TTC549 (cell line): Measurements from ENCODE around the gene DEFB108B.
A peak's percentile ranks its signal among the peaks of the same experiment; 100 is the strongest.
"Not testable (repeated sequence)": the region's sequence is repeated elsewhere in the genome, so short reads cannot be mapped to it uniquely, and the experiment has no call there.

Experiments
- FAIRE-seq: peaks from 2 replicates; lab custom pipeline; 2012; peaks lifted over from hg19 to GRCh38; lab: Jason Lieb, UNC

Gene DEFB108B

GRCh38 chr11:71821539-71821938 lies 11.5 kb upstream of the DEFB108B start:
- not testable (repeated sequence) for FAIRE-seq

- FAIRE-seq = not testable (repeated sequence)
Observed at GRCh38 chr11:71829247-71829646, 3.8 kb upstream of the DEFB108B start.

GRCh38 chr11:71829686-71830085 lies 3.3 kb upstream of the DEFB108B start:
- not testable (repeated sequence) for FAIRE-seq

DNA sequence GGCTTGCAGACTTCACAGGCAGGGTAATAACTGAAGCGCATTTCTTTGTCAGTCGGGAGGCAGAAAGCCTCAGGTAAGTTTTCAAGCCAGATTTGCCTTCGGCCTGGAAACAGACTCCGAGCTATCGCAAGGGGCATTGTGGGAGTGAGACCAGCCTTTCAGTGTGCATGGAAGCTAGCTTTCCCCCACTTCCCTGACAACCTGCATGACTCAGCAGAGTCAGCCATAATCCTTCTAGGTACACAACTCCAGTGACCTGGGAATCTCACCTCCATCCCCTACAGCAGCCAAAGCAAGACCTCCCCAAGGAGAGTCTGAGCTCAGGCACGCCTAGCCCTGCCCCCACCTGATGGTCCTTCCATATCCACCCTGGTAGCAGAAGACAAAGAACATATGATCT lies 9.7 kb downstream of the DEFB108B start:
- FAIRE-seq = not testable (repeated sequence)

DNA sequence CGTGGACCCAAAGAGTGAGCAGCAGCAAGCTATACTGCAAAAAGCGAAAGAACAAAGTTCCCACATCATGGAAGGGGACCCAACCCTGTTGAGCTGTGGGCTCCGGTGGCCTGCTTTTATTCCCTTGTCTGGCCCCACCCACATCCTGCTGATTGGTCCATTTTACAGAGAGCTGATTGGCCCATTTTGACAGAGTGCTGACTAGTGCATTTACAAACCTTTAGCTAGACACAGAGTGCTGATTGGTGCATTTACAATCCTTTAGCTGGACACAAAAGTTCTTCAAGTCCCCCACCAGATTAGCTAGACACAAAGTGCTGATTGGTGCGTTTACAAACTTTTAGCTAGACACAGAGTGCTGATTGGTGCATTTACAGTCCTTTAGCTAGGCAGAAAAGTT lies 10.4 kb downstream of the DEFB108B start:
- not testable (repeated sequence) for FAIRE-seq

- no peak for FAIRE-seq
Observed at GRCh38 chr11:71843858-71844257, 10.9 kb downstream of the DEFB108B start.

GRCh38 chr11:71853895-71854294 lies 20.9 kb downstream of the DEFB108B start:
- FAIRE-seq = not testable (repeated sequence)

DNA sequence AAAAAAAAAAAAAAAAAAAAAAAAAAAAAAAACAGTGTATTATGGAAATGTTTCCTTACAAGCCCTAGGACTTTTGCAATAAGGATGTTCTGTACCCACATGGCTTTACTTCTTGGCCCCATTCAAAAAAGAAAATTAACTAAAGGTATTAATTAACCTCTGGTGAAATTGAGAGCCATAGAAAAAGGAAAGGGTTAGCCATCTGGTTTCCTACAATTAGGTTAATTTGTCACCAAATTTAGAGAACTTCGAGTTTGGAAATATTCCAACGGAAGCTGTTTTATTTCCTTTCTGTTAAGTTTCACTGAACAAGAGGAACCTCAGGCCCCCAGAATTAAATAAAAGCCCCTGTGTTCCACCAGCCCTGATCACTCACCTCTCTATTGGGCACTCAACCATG lies 22.9 kb downstream of the DEFB108B start:
- not testable (repeated sequence) for FAIRE-seq

- not testable (repeated sequence) for FAIRE-seq
Observed at GRCh38 chr11:71860835-71861234, 27.8 kb downstream of the DEFB108B start.

- peak; percentile 42 for FAIRE-seq
Observed at GRCh38 chr11:71863978-71864627, 31.1 kb downstream of the DEFB108B start.

- FAIRE-seq = not testable (repeated sequence)
Observed at GRCh38 chr11:71867209-71867608, 34.2 kb downstream of the DEFB108B start.

DNA sequence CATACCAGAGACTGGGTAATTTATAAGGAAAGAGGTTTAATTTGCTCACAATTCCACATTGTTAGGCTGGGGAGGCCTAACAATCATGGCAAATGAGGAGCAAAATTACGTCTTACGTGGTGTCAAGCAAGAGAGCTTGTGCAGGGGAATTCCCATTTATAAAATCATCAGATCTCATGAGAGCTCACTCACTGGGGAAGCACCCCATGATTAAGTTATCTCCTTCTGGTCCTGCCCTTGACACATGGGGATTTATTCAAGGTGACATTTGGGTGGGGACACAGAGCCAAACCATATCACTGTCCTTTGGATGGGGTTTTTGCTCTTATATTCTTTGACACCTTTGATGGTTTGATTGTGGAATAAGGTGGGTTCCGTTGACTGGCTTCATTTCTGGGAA lies 36.9 kb downstream of the DEFB108B start:
- FAIRE-seq = not testable (repeated sequence)

GRCh38 chr11:71870661-71871060 lies 37.7 kb downstream of the DEFB108B start:
- not testable (repeated sequence) for FAIRE-seq

GRCh38 chr11:71876262-71876661 lies 43.3 kb downstream of the DEFB108B start:
- not testable (repeated sequence) for FAIRE-seq

- FAIRE-seq = not testable (repeated sequence)
Observed at GRCh38 chr11:71878059-71878458, 45.1 kb downstream of the DEFB108B start, which contains the start of gene DEFB131B. Gene DEFB131B, plus strand, starts transcription at chr11:71878453. Its CDS starts 0 bp downstream, at chr11:71878453.

GRCh38 chr11:71885806-71886205 lies 52.8 kb downstream of the DEFB108B start:
- not testable (repeated sequence) for FAIRE-seq
